NCI-H526 treated with DMSO at 0.1 percent for 48 hours (cell line): ENCODE results near the gene HYKK.
A peak's percentile ranks its signal among the peaks of the same experiment; 100 is the strongest.
"Not testable (repeated sequence)": the region's sequence is repeated elsewhere in the genome, so short reads cannot be mapped to it uniquely, and the experiment has no call there.

Source experiments
- DNase-seq: peaks from one replicate; lab custom pipeline; 2025; lab: John Stamatoyannopoulos, UW

Gene HYKK

GRCh38 chr15:78506971-78507830 lies at the start of gene HYKK:
Gene HYKK, plus strand, starts transcription at chr15:78507577. Its CDS starts 5,512 bp downstream, at chr15:78513089.
- peak; percentile 98 for DNase-seq

- DNase-seq, result no peak
Measured at GRCh38 chr15:78460737-78461136, 46.6 kb upstream of the HYKK start.

GRCh38 chr15:78461171-78461888 lies 46.0 kb upstream of the HYKK start:
- no peak for DNase-seq

- DNase-seq, result no peak
Measured at GRCh38 chr15:78469031-78469430, 38.3 kb upstream of the HYKK start.

GRCh38 chr15:78477295-78477694 lies 30.1 kb upstream of the HYKK start:
- no peak for DNase-seq

- no peak for DNase-seq
Measured at GRCh38 chr15:78479650-78480049, 27.7 kb upstream of the HYKK start.

- DNase-seq, result no peak
Measured at GRCh38 chr15:78481917-78482316, 25.5 kb upstream of the HYKK start.

GRCh38 chr15:78492872-78493271 lies 14.5 kb upstream of the HYKK start:
- no peak for DNase-seq

- DNase-seq, result no peak
Measured at GRCh38 chr15:78501857-78502256, 5.5 kb upstream of the HYKK start.

- no peak for DNase-seq
Measured at GRCh38 chr15:78502641-78503040, 4.7 kb upstream of the HYKK start.

GRCh38 chr15:78507831-78508160 lies 419 bp downstream of the HYKK start:
- peak; percentile 18 for DNase-seq

GRCh38 chr15:78508272-78508671 lies 895 bp downstream of the HYKK start:
- DNase-seq, result no peak

- no peak for DNase-seq
Measured at GRCh38 chr15:78509726-78510312, 2.4 kb downstream of the HYKK start.

- not testable (repeated sequence) for DNase-seq
Measured at GRCh38 chr15:78520035-78520434, 12.7 kb downstream of the HYKK start.

GRCh38 chr15:78524230-78524629 lies 16.9 kb downstream of the HYKK start:
- DNase-seq, result no peak

GRCh38 chr15:78527325-78527724 lies 19.9 kb downstream of the HYKK start:
- no peak for DNase-seq

- no peak for DNase-seq
Measured at GRCh38 chr15:78533331-78533730, 26.0 kb downstream of the HYKK start.

- DNase-seq, result no peak
Measured at GRCh38 chr15:78536134-78536533, 28.8 kb downstream of the HYKK start.

- no peak for DNase-seq
Measured at GRCh38 chr15:78537266-78537905, 30.0 kb downstream of the HYKK start.

- DNase-seq, result no peak
Measured at GRCh38 chr15:78538358-78538757, 31.0 kb downstream of the HYKK start.

- DNase-seq, result not testable (repeated sequence)
Measured at GRCh38 chr15:78539464-78540140, 32.2 kb downstream of the HYKK start.
